ENCODE results near the gene THAP2.

GRCh38 chr12:71691504-71692129 lies 27.5 kb downstream of the THAP2 start:
- no peak for TF ChIP-seq POLR2A (IDR thresholded peaks at IDR 0.05; ENCODE audit: low read depth, low read length)
- TF ChIP-seq CTCF (IDR thresholded peaks at IDR 0.05; ENCODE audit: extremely low read depth in 1 of 2, insufficient read depth in 1 of 2, low read depth in 1 of 2, low read length in 2 of 2), result no peak
- TF ChIP-seq MYC (IDR thresholded peaks at IDR 0.05; ENCODE audit: low read depth, low read length), result no peak
- TF ChIP-seq EZH2 (IDR thresholded peaks at IDR 0.05; ENCODE audit: borderline replicate concordance, low read depth, low read length, severe bottlenecking), result no peak

All from endothelial cell of umbilical vein (primary cell).